ENCODE results near the gene SAMD7.

DNA sequence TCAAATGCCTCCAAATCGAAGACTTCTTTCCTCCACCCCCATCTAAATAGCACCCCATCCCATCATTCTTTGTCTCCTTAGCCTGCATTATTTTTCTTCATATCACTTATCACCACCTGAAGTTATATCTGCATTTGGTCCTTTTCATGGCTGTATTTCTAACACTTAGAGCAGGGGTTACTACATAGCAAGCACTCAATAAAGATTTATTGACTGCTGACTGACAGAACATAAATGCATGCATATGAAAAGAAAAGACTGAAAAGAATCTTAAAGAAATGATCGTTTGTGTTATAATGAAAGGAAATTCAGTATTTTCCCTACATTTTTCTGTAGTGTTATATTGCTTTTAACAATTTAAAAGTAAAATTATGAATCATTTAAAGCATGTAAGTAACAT lies 43.0 kb upstream of the SAMD7 start:
- TF ChIP-seq POLR2AphosphoS5 (IDR thresholded peaks at IDR 0.05; ENCODE audit: low read depth, low read length) (no peak), POLR2A (IDR thresholded peaks at IDR 0.05; ENCODE audit: low read depth, low read length) (no peak), TAF1 (IDR thresholded peaks at IDR 0.05; ENCODE audit: low read depth, low read length) (no peak), PAX5 (IDR thresholded peaks at IDR 0.05; ENCODE audit: insufficient read depth, low read length, severe bottlenecking) (no peak)

Measured in GM12891 (cell line).